Stimulated activated CD4-positive, alpha-beta T cell treated with anti-CD3 and anti-CD28 coated beads, Interleukin-12 subunit alpha, Interleukin-12 subunit beta, amount 100 ng/mL, for 24 hours (primary cell): Measurements from ENCODE around the gene OR52B2.
"Not testable (repeated sequence)": the region's sequence is repeated elsewhere in the genome, so short reads cannot be mapped to it uniquely, and the experiment has no call there.

Source experiments
- DNase-seq, 2 experiments: peaks; one replicate each; pipeline ENCODE4 v3.0.0-alpha.2; 2020; ENCODE audit warnings: low read depth in 2 of 2

OR52B2 gene

DNA sequence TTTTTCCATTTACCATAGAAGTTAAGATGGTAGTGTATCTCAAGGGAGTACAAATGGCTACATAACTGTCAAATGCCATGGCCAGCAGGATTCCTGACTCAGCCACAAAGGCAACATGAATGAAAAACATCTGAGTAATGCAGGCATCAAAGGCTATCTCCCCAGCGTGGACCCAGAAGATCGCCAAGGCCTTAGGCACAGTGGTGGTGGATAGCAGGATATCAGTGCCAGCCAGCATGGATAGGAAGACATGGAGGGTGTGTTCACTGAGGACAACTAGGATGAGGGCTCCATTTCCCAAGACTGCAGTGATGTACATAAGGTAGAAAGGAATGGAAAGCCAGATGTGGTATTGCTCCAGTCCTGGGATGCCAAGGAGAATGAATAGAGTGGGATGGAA lies 18.0 kb downstream of the OR52B2 start:
- DNase-seq, result no peak

- DNase-seq, result no peak
These were observed 19.0 kb downstream of the OR52B2 start for GRCh38 chr11:6151117-6151516.

DNA sequence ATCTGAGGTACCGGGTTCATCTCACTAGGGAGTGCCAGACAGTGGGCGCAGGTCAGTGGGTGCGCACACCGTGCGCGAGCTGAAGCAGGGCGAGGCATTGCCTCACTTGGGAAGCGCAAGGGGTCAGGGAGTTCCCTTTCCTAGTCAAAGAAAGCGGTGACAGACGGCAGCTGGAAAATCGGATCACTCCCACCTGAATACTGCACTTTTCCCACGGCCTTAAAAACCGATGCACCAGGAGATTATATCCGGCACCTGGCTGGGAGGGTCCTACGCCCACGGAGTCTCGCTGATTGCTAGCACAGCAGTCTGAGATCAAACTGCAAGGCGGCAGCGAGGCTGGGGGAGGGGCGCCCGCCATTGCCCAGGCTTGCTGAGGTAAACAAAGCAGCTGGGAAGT lies 26.4 kb downstream of the OR52B2 start:
- DNase-seq, result not testable (repeated sequence)

- no peak for DNase-seq
These were observed 27.2 kb downstream of the OR52B2 start for GRCh38 chr11:6142936-6143335.

DNA sequence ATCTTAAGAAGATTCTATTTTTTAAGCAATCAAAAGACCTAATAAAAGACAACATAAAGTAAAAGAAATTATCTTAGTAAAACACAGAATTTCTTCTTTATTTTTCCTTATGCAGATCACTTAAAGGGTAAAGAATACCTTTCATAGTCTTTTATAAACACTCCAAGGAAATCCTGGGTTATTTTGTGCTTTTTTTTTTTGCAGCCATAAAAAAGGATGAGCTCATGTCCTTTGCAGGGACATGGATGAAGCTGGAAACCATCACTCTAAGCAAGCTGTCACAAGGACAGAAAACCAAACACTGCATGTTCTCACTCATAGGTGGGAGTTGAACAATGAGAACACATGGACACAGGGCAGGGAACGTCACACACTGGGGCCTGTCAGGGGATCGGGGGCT lies 34.2 kb downstream of the OR52B2 start:
- DNase-seq, result not testable (repeated sequence)

- no peak for DNase-seq
These were observed 37.7 kb downstream of the OR52B2 start for GRCh38 chr11:6132431-6132830.

GRCh38 chr11:6129635-6130034 lies 40.5 kb downstream of the OR52B2 start:
- DNase-seq, result no peak

- no peak for DNase-seq
These were observed 41.1 kb downstream of the OR52B2 start for GRCh38 chr11:6129011-6129410.

- DNase-seq, result no peak
These were observed 42.2 kb downstream of the OR52B2 start for GRCh38 chr11:6127881-6128280.

GRCh38 chr11:6124245-6124644 lies 45.9 kb downstream of the OR52B2 start:
- no peak for DNase-seq
